Measurements from ENCODE around the gene TMEM259. TPM values are rescaled to one million over a fixed set of nuclear protein-coding genes. Genes with fewer than 3 reads are reported as not detected.

TMEM259 gene
- total and polyA plus RNA-seq, 9 of the 15 experiments (the other 6 are each of a cell fraction or from before 2014, with no cell fraction given): 0.52 to 231 (median 63.6) TPM

- no peak for TF ChIP-seq SLC30A9 (CRISPR knock-in tag; IDR thresholded peaks at IDR 0.05)
- no peak for TF ChIP-seq RBBP5 (IDR thresholded peaks at IDR 0.05; ENCODE audit: borderline replicate concordance, insufficient read depth, low read length, poor library complexity, severe bottlenecking)
- TF ChIP-seq TEAD1 (CRISPR knock-in tag; IDR thresholded peaks at IDR 0.05): no peak
- TF ChIP-seq ZNF316 (IDR thresholded peaks at IDR 0.05): no peak
- peak; percentile 58; the same call in 1 of the 2 replicates for TF ChIP-seq ZBTB40 (IDR thresholded peaks at IDR 0.05)
- TF ChIP-seq ZBTB40 (CRISPR knock-in tag; IDR thresholded peaks at IDR 0.05): no peak
- TF ChIP-seq HDAC2 (IDR thresholded peaks at IDR 0.05): peak; percentile 89; the same call in 1 of the 2 replicates
- no peak for TF ChIP-seq SIRT6 (IDR thresholded peaks at IDR 0.05; ENCODE audit: low read depth, low read length)
- no peak for TF ChIP-seq SETDB1 (IDR thresholded peaks at IDR 0.05; ENCODE audit: low read length)
- TF ChIP-seq HMBOX1 (IDR thresholded peaks at IDR 0.05): no peak
- no peak for TF ChIP-seq TCFL5 (CRISPR knock-in tag; conservative IDR thresholded peaks at IDR 0.05)
- no peak for TF ChIP-seq CSDE1 (IDR thresholded peaks at IDR 0.05)
- TF ChIP-seq ZNF133 (CRISPR knock-in tag; IDR thresholded peaks at IDR 0.05): no peak
- no peak for TF ChIP-seq GATAD2A (IDR thresholded peaks at IDR 0.05)
- TF ChIP-seq MBD2 (IDR thresholded peaks at IDR 0.05; ENCODE audit: borderline replicate concordance, low read depth): peak; percentile 26; the same call in 1 of the 2 replicates
- TF ChIP-seq KDM2B (CRISPR knock-in tag; IDR thresholded peaks at IDR 0.05): no peak
- peak; percentile 93 for TF ChIP-seq ZBTB7A (IDR thresholded peaks at IDR 0.05; ENCODE audit: borderline replicate concordance, control insufficient read depth, low read depth, low read length)
Observed at GRCh38 chr19:1041835-1042685, 21.1 kb upstream of the TMEM259 start (continued).
